HG02885 (cell line): ENCODE measurements around the gene YARS1.
A peak's percentile ranks its signal among the peaks of the same experiment; 100 is the strongest.

Experiments
- ATAC-seq: cut with Tn5 transposase; IDR thresholded peaks from one replicate; pipeline ENCODE4 v1.9.1; 2021; ENCODE audit warnings: mild to moderate bottlenecking; ENCODE audit not compliant: unreplicated experiment, poor library complexity

The YARS1 gene

GRCh38 chr1:32782086-32782485 lies 35.1 kb downstream of the YARS1 start:
- ATAC-seq = no peak

GRCh38 chr1:32780628-32781234 lies 36.4 kb downstream of the YARS1 start:
- no peak for ATAC-seq

DNA sequence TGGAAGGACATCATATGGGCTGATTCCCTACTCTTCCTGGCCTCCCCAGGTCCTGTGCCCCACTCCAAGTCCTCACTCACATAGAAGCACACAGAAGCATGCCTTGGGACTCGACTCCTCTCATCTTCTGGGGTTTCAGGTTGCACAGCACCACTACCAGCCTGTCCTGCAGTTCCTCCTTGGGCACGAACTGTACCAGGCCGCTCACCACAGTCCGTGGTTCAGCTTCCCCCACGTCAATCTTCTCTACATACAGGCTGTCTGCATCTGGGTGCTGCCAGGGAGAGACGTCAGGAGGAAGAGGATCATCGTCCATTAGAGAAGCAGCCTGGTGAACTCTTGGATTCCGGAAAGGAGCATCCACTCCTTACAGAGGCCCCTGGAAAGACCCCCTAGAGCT lies 37.2 kb downstream of the YARS1 start:
- ATAC-seq = no peak

GRCh38 chr1:32779242-32779641 lies 37.9 kb downstream of the YARS1 start:
- no peak for ATAC-seq

- no peak for ATAC-seq
Measured at GRCh38 chr1:32775640-32776337, 41.4 kb downstream of the YARS1 start.

DNA sequence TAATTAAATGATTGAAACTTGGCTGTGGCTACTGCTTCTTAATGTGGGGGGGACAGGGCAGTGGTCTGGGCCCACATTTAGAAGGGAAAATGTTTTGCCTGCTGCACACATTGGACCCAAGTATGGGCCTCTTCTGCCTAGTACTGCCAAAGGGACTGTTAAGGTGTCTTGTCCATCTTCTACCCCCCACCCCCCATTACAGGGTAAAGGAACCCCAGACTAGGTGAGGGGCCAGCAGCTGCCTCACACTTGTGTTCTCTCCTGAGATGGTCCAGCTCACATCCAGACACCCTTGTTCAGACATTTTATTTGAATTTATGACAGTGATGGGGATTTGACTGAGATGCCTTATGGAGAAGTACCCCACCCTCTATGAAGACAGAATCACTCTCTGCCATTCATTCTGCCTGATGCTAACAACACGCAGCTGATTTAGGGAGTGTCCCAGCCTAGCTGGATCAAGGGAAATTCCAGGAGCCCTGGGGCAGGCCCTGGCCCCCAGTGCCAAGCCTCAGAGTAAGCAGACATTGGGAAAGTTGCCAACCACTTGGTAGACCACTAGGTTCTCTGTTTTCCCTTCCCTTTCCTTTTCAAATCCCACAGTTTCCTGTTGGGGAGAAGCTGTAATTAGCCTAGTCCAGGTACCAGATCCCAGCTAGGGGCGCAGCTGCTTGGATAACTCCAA lies 42.1 kb downstream of the YARS1 start:
- no peak for ATAC-seq

GRCh38 chr1:32774464-32774808 lies 42.7 kb downstream of the YARS1 start:
- ATAC-seq = no peak

GRCh38 chr1:32773764-32774463 lies 43.2 kb downstream of the YARS1 start:
- ATAC-seq = no peak

DNA sequence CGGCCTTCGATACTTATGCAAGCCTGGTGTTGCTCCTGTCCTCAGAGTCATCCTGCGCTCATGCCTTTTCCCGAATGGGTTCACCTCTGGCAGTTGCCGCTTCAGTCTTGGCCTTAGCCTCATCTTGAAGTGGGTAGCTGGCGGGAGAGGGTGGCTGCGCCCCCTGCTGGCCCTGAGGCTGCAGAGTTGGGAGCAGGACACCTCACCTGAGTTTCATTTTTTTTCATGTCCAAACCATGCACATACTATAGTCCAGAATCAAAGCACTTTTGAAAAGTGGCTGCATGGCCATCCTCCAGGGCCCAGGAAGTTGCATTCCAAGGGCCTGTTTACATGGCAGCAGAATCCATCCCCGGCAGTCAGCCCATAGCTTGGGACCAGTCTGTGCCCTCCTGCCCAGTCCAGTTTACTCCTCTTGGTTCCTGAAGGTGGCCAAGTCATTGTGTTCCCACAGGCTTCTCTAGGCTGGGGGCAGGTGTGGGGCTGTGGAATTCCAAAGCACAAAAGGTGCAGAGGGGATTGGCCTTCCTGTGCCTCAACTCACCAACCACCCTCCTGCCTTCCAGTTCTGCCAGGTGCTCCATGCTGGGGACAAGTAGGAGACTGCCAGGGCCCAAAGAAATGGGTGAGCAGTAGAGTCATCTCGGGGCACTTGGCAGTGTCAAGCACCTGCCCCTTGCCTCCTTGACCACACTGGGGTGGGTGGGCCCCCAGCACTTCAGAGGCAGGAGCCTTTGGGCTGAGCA lies 44.0 kb downstream of the YARS1 start:
- peak; percentile 48 for ATAC-seq

GRCh38 chr1:32772281-32773017 lies 44.7 kb downstream of the YARS1 start:
- no peak for ATAC-seq

DNA sequence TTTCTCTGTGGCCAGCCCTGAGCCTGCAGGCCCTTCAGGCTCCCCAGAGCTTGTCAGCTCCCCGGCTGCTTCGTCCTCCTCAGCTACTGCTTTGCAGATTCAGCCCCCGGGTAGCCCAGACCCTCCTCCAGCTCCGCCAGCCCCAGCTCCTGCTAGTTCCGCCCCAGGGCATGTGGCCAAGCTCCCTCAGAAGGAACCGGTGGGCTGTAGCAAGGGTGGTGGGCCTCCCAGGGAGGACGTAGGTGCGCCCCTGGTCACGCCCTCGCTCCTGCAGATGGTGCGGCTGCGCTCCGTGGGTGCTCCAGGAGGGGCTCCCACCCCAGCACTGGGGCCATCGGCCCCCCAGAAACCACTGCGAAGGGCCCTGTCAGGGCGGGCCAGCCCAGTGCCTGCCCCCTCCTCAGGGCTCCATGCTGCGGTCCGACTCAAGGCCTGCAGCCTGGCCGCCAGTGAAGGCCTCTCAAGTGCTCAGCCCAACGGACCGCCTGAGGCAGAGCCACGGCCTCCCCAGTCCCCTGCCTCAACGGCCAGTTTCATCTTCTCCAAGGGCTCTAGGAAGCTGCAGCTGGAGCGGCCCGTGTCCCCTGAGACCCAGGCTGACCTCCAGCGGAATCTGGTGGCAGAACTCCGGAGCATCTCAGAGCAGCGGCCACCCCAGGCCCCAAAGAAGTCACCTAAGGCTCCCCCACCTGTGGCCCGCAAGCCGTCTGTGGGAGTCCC lies 45.4 kb downstream of the YARS1 start:
- ATAC-seq = no peak

- no peak for ATAC-seq
Measured at GRCh38 chr1:32770741-32771548, 46.2 kb downstream of the YARS1 start.

DNA sequence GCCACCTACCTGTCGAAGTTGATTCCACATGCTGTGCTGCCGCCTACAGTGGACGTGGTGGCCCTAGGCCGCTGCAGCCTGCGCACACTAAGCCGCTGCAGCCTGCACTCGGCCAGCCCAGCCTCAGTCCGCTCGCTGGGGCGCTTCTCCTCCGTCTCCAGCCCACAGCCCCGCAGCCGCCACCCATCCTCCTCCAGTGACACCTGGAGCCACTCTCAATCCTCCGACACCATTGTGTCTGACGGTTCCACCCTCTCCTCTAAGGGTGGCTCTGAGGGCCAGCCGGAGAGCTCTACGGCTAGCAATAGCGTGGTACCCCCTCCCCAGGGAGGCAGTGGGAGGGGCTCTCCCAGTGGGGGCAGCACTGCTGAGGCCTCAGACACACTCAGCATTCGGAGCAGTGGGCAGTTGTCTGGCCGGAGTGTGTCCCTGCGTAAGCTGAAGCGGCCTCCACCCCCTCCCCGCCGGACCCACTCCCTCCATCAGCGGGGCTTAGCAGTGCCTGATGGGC lies 46.9 kb downstream of the YARS1 start:
- no peak for ATAC-seq

- no peak for ATAC-seq
Measured at GRCh38 chr1:32769524-32770220, 47.5 kb downstream of the YARS1 start.

DNA sequence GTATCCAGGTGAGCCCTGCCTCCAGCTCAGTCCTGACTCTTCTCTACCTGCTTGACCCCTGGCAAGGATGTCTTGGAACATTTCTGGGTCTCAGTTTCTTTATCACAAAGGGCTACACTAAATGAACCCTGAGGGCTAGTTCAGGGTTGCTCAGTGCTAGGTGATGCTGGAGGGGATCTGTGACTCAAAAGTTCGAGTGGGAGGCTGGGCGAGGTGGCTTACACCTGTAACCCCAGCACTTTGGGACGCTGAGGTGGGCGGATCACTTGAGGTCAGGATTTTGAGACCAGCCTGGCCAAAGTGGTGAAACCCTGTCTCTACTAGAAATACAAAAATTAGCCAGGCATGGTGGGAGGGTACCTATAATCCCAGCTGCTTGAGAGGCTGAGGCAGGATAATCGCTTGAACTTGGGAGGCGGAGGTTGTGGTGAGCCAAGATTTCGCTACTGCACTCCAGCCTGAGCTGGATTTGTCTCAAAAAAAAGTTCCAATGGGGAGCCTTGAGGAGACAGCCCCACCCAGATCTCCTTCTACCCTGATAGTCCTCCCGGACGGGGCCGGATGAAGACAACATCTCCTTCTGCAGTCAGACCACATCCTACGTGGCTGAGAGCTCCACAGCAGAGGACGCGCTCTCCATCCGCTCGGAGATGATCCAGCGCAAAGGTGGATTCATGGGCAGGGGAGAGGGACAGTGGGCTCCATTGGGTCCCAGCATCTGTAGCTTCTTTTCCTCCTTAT lies 48.9 kb downstream of the YARS1 start:
- ATAC-seq = no peak

DNA sequence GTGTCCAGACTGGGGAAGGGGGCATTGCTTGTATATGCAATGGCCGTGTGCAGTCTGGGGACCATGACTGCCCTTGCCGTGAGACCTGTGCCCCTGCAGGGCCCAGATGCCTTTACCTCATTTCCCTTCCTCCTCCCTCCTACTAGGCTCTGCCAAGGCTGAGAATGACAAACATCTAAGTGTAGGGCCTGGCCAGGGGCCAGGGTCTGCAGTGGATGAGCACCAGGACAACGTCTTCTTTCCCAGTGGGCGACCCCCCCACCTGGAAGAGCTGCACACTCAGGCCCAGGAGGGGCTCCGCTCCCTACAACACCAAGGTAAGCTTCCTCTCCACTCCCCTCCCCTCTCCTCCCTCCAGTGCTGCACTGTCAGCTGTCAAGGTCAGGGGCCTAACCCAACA lies 49.5 kb downstream of the YARS1 start:
- no peak for ATAC-seq

DNA sequence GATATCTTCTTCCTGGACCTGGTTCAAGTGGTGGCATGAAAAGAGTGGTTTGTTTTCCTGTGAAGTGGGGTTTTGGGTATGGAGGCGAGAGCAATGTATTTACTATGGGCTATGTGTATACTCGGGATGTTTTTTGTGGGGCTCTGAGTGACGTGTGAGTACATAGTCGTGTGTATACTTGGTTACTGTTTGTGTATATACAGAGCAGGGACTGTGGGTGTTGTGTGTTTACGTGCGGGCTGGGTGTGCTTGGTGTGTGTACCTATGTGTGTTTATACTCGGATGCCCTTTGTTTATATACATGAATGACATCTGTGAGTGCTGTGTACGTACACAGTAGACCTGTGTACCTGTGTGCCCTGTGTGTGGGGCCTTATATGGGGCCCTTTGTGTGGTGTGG lies 50.0 kb downstream of the YARS1 start:
- ATAC-seq = no peak
